GM23338 (cell line): Measurements from ENCODE around the gene CEACAM19. TPM values are rescaled to one million over a fixed set of nuclear protein-coding genes. Genes with fewer than 3 reads are reported as not detected.

Source experiments
- ATAC-seq: fragments of 200-7000 bp; cut with Tn5 transposase; 3 replicates; pipeline ENCODE4 v1.9.1; 2020
- DNase-seq: peaks from one replicate; pipeline ENCODE4 v3.0.0-alpha.2; 2015; ENCODE audit warnings: low spot score
- H2AFZ ChIP-seq: fragments of 200-600 bp; sonication (generic); 2 replicates; pipeline ENCODE4 v1.8.0; 2016; ENCODE audit warnings: antibody characterized with exemption, mild to moderate bottlenecking, moderate library complexity
- H3F3A ChIP-seq: fragments of 200-600 bp; sonication (generic); replicated peaks from 2 replicates; pipeline ENCODE4 v1.8.0; 2017; ENCODE audit warnings: antibody characterized with exemption, mixed run types, low read depth
- H3K27ac ChIP-seq: fragments of 200-600 bp; sonication (generic); 2 replicates; pipeline ENCODE4 v1.6.1; 2016; ENCODE audit warnings: low read depth
- H3K27me3 ChIP-seq: fragments of 200-600 bp; sonication (generic); 2 replicates; pipeline ENCODE4 v1.8.0; 2016; ENCODE audit warnings: mild to moderate bottlenecking, mixed run types, moderate library complexity; ENCODE audit not compliant: insufficient read depth
- H3K36me3 ChIP-seq: fragments of 200-600 bp; sonication (generic); 2 replicates; pipeline ENCODE4 v1.8.0; 2016; ENCODE audit warnings: mild to moderate bottlenecking; ENCODE audit not compliant: insufficient read depth
- H3K4me1 ChIP-seq: fragments of 200-600 bp; sonication (generic); 2 replicates; pipeline ENCODE4 v1.8.0; 2016; ENCODE audit warnings: mild to moderate bottlenecking, moderate library complexity; ENCODE audit not compliant: insufficient read depth
- H3K4me2 ChIP-seq: fragments of 200-600 bp; sonication (generic); 2 replicates; pipeline ENCODE4 v1.7.1; 2017; ENCODE audit warnings: mixed run types
- H3K4me3 ChIP-seq: fragments of 200-600 bp; sonication (generic); 2 replicates; pipeline ENCODE4 v1.6.1; 2016; ENCODE audit warnings: mixed run types
- H3K79me2 ChIP-seq: fragments of 200-600 bp; sonication (generic); replicated peaks from 2 replicates; pipeline ENCODE4 v1.8.0; 2017; ENCODE audit warnings: mild to moderate bottlenecking; ENCODE audit not compliant: insufficient read depth
- H3K9me2 ChIP-seq: fragments of 200-600 bp; sonication (generic); 2 replicates; pipeline ENCODE4 v1.8.0; 2017; ENCODE audit not compliant: insufficient read depth
- H4K20me1 ChIP-seq: fragments of 200-600 bp; sonication (generic); replicated peaks from 2 replicates; pipeline ENCODE4 v1.8.0; 2017; ENCODE audit warnings: mild to moderate bottlenecking; ENCODE audit not compliant: insufficient read depth
- H3K27ac Mint-ChIP-seq: 2 replicates; pipeline ENCODE4 v1.8.0; 2020; ENCODE audit warnings: inconsistent platforms, mild to moderate bottlenecking, moderate library complexity, mixed read lengths
- H3K27me3 Mint-ChIP-seq: 3 replicates; pipeline ENCODE4 v1.8.0; 2022; ENCODE audit warnings: low read depth, mild to moderate bottlenecking, moderate library complexity, mixed read lengths, inconsistent platforms; ENCODE audit not compliant: insufficient read depth, poor library complexity
- H3K36me3 Mint-ChIP-seq: 3 replicates; pipeline ENCODE4 v1.8.0; 2021; ENCODE audit warnings: low read depth, mild to moderate bottlenecking, inconsistent platforms, moderate library complexity, mixed read lengths
- H3K4me1 Mint-ChIP-seq: 3 replicates; pipeline ENCODE4 v1.8.0; 2020; ENCODE audit warnings: mild to moderate bottlenecking, inconsistent platforms, mixed read lengths
- H3K4me3 Mint-ChIP-seq: 3 replicates; pipeline ENCODE4 v1.8.0; 2021; ENCODE audit warnings: moderate library complexity, mild to moderate bottlenecking, inconsistent platforms, mixed read lengths
- H3K9me3 Mint-ChIP-seq: 3 replicates; pipeline ENCODE4 v1.8.0; 2020; ENCODE audit warnings: moderate library complexity, mild to moderate bottlenecking, inconsistent platforms, mixed read lengths
- CREB1 ChIP-seq: fragments of 250-450 bp; sonication (Bioruptor Pico); IDR thresholded peaks from 2 replicates; pipeline ENCODE4 v1.5.0; 2020; ENCODE audit warnings: low read depth, mild to moderate bottlenecking, moderate library complexity
- EZH2 ChIP-seq: fragments of 200-600 bp; sonication (generic); IDR thresholded peaks from one replicate; pipeline ENCODE4 v1.8.0; 2017; ENCODE audit warnings: antibody characterized with exemption, mild to moderate bottlenecking, low read depth; ENCODE audit not compliant: unreplicated experiment
- EZH2phosphoT487 ChIP-seq: fragments of 200-600 bp; sonication (generic); IDR thresholded peaks from one replicate; pipeline ENCODE4 v1.8.1; 2018; ENCODE audit warnings: antibody characterized with exemption; ENCODE audit not compliant: unreplicated experiment
- JUNB ChIP-seq: IDR thresholded peaks from one replicate; pipeline ENCODE4 v1.6.1; 2016; ENCODE audit warnings: antibody characterized with exemption; ENCODE audit not compliant: unreplicated experiment
- ZNF114 ChIP-seq: fragments of 250-450 bp; sonication (Bioruptor Pico); IDR thresholded peaks from 2 replicates; pipeline ENCODE4 v1.5.0; 2020; ENCODE audit warnings: mild to moderate bottlenecking, moderate library complexity
- ZNF331 ChIP-seq: fragments of 250-450 bp; sonication (Bioruptor Pico); IDR thresholded peaks from 2 replicates; pipeline ENCODE4 v1.5.0; 2020; ENCODE audit warnings: low read depth, mild to moderate bottlenecking, moderate library complexity
- polyA plus RNA-seq: library from polyadenylated mRNA; unstranded; fragments of >200 nt; fragmentation: Nextera tagmentation; extraction: Ambion mirVana; gene quantifications from 2 replicates; pipeline ENCODE4 v1.2.1, GENCODE V29; 2016
- total RNA-seq: library from RNA; depleted of rRNA; stranded (reverse); fragments of >200 nt; shearing (Covaris generic); gene quantifications from 2 replicates; pipeline ENCODE4 v1.2.3, GENCODE V29; 2014
- TF ChIP-seq, protein P1 (sequence below): fragments of 250-450 bp; sonication (Bioruptor Pico); IDR thresholded peaks from 2 replicates; pipeline ENCODE4 v1.5.0; 2020; ENCODE audit warnings: mild to moderate bottlenecking, moderate library complexity
- TF ChIP-seq, protein P2 (sequence below), 2 experiments: fragments of 200-600 bp in 1 of 2; sonication (generic) in 1 of 2; conservative IDR thresholded peaks; 2 replicates each; pipeline versions ENCODE4 v1.5.1 to v1.6.1; 2016 to 2017; ENCODE audit warnings: antibody characterized with exemption in 2 of 2, low read depth in 2 of 2, mild to moderate bottlenecking in 2 of 2, moderate library complexity in 1 of 2
- TF ChIP-seq, protein P3 (sequence below): IDR thresholded peaks from one replicate; pipeline ENCODE4 v1.6.1; 2018; ENCODE audit warnings: antibody characterized with exemption; ENCODE audit not compliant: unreplicated experiment

The CEACAM19 gene
- total and polyA plus RNA-seq, 2 experiments from 2014 or later: 0.38 to 0.76 TPM

DNA sequence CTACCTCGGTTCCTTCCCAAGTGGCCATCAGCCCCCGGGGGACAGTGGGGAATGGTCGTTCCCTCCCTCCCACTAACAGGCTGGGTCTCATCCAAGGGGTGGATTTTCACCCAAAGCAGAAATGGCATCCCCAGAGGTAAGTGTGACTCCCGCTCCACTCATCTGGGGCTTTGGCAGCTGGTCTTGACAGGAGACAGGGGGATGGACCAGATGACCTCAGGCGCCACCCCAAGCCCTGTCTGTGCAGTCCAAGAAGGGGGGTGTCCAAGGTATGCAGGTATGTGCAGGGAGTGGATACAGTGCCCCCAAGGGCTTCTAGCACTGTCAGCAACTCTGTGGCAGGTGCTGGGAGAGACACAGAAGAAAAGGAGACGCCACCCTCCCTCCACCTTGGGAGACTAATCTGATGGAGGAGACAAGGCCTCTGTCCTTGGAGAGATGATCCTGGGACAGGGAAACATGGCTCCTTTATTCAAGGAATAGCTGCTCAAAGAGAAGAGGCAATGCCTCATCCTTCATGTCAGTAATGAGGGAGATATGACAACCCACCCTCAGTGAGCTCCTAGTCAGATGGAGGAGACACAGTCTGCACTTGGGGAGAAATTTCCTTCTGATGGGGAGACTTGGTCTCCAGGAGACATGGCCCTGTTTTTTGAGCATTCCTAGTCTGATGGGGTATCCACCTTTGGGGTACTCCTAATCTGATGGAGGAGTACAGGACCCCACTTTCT, 35.4 kb downstream of the CEACAM19 start (continued):
- TF ChIP-seq, protein P1, sequence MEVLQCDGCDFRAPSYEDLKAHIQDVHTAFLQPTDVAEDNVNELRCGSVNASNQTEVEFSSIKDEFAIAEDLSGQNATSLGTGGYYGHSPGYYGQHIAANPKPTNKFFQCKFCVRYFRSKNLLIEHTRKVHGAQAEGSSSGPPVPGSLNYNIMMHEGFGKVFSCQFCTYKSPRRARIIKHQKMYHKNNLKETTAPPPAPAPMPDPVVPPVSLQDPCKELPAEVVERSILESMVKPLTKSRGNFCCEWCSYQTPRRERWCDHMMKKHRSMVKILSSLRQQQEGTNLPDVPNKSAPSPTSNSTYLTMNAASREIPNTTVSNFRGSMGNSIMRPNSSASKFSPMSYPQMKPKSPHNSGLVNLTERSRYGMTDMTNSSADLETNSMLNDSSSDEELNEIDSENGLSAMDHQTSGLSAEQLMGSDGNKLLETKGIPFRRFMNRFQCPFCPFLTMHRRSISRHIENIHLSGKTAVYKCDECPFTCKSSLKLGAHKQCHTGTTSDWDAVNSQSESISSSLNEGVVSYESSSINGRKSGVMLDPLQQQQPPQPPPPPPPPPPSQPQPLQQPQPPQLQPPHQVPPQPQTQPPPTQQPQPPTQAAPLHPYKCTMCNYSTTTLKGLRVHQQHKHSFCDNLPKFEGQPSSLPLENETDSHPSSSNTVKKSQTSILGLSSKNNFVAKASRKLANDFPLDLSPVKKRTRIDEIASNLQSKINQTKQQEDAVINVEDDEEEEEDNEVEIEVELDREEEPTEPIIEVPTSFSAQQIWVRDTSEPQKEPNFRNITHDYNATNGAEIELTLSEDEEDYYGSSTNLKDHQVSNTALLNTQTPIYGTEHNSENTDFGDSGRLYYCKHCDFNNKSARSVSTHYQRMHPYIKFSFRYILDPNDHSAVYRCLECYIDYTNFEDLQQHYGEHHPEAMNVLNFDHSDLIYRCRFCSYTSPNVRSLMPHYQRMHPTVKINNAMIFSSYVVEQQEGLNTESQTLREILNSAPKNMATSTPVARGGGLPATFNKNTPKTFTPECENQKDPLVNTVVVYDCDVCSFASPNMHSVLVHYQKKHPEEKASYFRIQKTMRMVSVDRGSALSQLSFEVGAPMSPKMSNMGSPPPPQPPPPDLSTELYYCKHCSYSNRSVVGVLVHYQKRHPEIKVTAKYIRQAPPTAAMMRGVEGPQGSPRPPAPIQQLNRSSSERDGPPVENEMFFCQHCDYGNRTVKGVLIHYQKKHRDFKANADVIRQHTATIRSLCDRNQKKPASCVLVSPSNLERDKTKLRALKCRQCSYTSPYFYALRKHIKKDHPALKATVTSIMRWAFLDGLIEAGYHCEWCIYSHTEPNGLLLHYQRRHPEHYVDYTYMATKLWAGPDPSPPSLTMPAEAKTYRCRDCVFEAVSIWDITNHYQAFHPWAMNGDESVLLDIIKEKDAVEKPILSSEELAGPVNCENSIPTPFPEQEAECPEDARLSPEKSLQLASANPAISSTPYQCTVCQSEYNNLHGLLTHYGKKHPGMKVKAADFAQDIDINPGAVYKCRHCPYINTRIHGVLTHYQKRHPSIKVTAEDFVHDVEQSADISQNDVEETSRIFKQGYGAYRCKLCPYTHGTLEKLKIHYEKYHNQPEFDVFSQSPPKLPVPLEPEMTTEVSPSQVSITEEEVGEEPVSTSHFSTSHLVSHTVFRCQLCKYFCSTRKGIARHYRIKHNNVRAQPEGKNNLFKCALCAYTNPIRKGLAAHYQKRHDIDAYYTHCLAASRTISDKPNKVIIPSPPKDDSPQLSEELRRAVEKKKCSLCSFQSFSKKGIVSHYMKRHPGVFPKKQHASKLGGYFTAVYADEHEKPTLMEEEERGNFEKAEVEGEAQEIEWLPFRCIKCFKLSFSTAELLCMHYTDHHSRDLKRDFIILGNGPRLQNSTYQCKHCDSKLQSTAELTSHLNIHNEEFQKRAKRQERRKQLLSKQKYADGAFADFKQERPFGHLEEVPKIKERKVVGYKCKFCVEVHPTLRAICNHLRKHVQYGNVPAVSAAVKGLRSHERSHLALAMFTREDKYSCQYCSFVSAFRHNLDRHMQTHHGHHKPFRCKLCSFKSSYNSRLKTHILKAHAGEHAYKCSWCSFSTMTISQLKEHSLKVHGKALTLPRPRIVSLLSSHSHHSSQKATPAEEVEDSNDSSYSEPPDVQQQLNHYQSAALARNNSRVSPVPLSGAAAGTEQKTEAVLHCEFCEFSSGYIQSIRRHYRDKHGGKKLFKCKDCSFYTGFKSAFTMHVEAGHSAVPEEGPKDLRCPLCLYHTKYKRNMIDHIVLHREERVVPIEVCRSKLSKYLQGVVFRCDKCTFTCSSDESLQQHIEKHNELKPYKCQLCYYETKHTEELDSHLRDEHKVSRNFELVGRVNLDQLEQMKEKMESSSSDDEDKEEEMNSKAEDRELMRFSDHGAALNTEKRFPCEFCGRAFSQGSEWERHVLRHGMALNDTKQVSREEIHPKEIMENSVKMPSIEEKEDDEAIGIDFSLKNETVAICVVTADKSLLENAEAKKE (CRISPR knock-in tag): no peak

DNA sequence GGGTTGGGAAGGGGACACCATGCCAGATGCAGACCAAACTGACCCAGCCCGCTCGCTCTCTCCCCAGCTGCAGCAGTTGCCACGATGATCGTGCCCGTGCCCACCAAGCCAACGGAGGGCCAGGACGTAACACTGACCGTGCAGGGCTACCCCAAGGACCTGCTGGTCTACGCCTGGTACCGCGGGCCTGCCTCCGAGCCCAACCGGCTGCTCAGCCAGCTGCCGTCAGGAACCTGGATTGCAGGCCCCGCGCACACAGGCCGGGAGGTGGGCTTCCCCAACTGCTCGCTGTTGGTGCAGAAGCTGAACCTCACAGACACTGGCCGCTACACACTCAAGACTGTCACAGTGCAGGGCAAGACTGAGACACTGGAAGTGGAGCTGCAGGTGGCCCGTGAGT, 36.5 kb downstream of the CEACAM19 start:
- no peaks in the 10 kb centered on the region for H3K79me2 ChIP-seq
- H3K27me3 ChIP-seq: no peaks in the 10 kb centered on the region
- no peak overlapping the region for H3K4me2 ChIP-seq
- no peak overlapping the region for H3K4me3 Mint-ChIP-seq
- H3K27ac Mint-ChIP-seq: no peak overlapping the region
- H3K36me3 ChIP-seq: no peaks in the 10 kb centered on the region
- H3K4me3 ChIP-seq: no peak overlapping the region
- H3K27ac ChIP-seq: no peak overlapping the region
- H3K9me3 Mint-ChIP-seq: no peaks in the 10 kb centered on the region; the same call in 2 of the 3 replicates
- H2AFZ ChIP-seq: no peak overlapping the region
- ATAC-seq (no peak), DNase-seq (no peak)
- peaks cover 6% of the 10 kb centered on the region for H3K27me3 Mint-ChIP-seq
- no peaks in the 10 kb centered on the region for H3K4me1 ChIP-seq
- no peaks in the 10 kb centered on the region; the same call in 1 of the 2 replicates for H4K20me1 ChIP-seq
- H3K9me2 ChIP-seq: no peaks in the 10 kb centered on the region
- no peaks in the 10 kb centered on the region for H3K4me1 Mint-ChIP-seq
- H3F3A ChIP-seq: no peaks in the 10 kb centered on the region
- no peaks in the 10 kb centered on the region; the same call in 2 of the 3 replicates for H3K36me3 Mint-ChIP-seq
- TF ChIP-seq, protein P2, sequence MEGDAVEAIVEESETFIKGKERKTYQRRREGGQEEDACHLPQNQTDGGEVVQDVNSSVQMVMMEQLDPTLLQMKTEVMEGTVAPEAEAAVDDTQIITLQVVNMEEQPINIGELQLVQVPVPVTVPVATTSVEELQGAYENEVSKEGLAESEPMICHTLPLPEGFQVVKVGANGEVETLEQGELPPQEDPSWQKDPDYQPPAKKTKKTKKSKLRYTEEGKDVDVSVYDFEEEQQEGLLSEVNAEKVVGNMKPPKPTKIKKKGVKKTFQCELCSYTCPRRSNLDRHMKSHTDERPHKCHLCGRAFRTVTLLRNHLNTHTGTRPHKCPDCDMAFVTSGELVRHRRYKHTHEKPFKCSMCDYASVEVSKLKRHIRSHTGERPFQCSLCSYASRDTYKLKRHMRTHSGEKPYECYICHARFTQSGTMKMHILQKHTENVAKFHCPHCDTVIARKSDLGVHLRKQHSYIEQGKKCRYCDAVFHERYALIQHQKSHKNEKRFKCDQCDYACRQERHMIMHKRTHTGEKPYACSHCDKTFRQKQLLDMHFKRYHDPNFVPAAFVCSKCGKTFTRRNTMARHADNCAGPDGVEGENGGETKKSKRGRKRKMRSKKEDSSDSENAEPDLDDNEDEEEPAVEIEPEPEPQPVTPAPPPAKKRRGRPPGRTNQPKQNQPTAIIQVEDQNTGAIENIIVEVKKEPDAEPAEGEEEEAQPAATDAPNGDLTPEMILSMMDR (conservative IDR thresholded peaks at IDR 0.05; ENCODE audit: low read depth in 2 of 2): no peak
- TF ChIP-seq ZNF114 (CRISPR knock-in tag) (no peak), EZH2phosphoT487 (no peak), ZNF331 (CRISPR knock-in tag) (no peak), CREB1 (no peak), JUNB (no peak), EZH2 (no peak)
- TF ChIP-seq, protein P3, sequence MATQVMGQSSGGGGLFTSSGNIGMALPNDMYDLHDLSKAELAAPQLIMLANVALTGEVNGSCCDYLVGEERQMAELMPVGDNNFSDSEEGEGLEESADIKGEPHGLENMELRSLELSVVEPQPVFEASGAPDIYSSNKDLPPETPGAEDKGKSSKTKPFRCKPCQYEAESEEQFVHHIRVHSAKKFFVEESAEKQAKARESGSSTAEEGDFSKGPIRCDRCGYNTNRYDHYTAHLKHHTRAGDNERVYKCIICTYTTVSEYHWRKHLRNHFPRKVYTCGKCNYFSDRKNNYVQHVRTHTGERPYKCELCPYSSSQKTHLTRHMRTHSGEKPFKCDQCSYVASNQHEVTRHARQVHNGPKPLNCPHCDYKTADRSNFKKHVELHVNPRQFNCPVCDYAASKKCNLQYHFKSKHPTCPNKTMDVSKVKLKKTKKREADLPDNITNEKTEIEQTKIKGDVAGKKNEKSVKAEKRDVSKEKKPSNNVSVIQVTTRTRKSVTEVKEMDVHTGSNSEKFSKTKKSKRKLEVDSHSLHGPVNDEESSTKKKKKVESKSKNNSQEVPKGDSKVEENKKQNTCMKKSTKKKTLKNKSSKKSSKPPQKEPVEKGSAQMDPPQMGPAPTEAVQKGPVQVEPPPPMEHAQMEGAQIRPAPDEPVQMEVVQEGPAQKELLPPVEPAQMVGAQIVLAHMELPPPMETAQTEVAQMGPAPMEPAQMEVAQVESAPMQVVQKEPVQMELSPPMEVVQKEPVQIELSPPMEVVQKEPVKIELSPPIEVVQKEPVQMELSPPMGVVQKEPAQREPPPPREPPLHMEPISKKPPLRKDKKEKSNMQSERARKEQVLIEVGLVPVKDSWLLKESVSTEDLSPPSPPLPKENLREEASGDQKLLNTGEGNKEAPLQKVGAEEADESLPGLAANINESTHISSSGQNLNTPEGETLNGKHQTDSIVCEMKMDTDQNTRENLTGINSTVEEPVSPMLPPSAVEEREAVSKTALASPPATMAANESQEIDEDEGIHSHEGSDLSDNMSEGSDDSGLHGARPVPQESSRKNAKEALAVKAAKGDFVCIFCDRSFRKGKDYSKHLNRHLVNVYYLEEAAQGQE: no peak
